IPS-NIHi11 (cell line): Measurements from ENCODE around the gene SRPRB.
"Not testable (repeated sequence)": the region's sequence is repeated elsewhere in the genome, so short reads cannot be mapped to it uniquely, and the experiment has no call there.

Experiments used
- DNase-seq: peaks from one replicate; pipeline ENCODE4 v3.0.0; 2012; ENCODE audit warnings: mixed read lengths, low spot score

SRPRB gene

DNA sequence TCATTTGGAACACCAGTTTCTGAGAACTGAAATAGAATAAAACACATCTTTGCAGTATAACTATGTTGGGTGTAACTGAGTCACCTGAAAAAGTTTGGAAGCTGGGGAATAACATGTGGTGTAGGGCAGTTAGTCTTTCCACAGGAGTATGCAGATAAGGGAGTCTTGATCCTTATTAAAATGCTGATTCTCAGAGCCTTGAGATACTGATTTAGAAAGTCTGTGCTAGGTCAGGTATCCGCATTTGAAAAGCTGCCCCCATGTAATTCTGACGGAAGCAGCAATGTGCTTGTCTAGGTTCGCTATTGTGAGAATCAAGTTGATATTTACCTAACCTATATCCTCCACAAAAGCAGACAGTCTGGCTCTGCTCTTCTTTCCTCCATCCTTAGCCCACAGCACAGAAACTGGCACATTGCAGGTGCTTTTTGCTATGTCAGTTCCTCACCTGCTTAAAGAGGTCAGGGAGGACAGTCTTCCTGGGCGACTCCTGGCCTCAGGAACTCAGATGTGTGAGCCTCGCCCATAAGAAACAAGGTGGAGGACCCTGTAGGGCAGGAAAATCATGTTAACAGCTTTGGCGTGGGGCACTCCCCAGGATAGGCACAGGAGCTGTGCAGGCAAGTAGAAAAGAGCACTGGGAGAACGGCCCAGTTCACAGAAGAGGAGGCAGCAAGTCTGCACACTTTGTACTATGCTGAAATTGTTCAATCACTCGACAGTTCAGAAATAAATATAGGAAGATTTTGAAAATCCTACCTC is 27.6 kb upstream of the SRPRB start:
- DNase-seq = no peak

DNA sequence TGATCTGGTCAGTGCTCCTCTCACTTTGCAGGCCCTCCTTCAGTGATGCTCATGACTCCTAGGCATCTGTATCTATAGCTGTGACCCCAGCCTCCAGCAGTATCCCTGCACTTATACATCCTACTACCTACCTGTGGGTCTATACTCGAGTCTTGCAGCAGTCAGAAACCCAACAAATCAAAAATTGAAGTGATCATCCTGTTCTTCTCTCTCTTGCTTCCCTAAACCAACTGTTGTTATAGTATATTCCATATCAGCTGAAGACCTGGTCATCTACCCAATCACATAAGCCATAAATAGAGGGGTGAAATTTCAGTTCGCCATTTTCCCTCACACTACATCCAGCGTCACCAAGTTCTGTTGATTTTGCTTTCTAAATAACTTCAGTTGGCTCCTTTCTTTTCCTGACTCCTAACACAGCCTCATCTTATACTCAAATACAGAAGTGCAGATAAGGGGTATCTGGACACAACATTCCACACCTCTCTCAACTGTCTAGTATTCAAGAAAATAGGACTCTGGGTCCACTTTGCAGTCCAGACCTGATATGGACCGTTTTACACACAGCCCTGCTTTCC is 25.9 kb upstream of the SRPRB start:
- no peak for DNase-seq

DNA sequence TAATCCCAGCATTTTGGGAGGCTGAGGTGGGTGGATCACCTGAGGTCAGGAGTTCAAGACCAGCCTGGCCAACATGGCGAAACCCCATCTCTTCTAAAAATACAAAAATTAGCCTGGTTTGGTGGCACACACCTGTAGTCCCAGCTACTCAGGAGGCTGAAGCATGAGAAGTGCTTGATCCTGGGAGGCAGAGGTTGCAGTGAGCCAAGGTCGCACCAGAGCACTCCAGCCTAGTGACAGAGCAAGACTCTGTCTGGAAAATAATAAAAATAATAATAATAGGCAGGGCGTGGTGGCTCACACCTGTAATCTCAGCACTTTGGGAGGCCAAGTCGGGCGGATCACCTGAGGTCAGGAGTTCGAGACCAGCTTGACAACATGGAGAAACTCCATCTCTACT is 24.9 kb upstream of the SRPRB start:
- DNase-seq = not testable (repeated sequence)

- DNase-seq = no peak
Measured at GRCh38 chr3:133781570-133781969, 24.0 kb upstream of the SRPRB start.

GRCh38 chr3:133782454-133782853 is 23.2 kb upstream of the SRPRB start:
- no peak for DNase-seq

GRCh38 chr3:133783762-133784161 is 21.9 kb upstream of the SRPRB start:
- peak; percentile 38 for DNase-seq

DNA sequence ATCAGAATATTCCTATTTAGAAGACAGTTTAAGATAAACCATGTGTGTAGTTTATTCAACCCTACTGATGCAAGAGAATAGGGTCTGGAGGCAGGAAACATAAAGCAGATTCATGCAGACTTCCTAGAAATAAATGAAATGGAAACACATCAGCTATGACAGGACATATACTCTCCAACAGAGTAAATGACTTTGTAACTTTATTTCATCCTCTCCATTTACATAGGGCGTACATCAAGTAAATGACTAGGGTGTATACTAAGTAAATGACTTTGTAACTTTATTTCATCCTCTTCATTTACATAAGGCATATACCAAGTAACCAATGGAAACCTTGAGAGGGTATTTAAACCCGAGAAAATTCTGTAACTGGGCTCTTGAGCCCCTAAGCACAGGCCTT is 17.6 kb upstream of the SRPRB start:
- no peak for DNase-seq

GRCh38 chr3:133792171-133792763 is 13.3 kb upstream of the SRPRB start:
- DNase-seq = no peak

- no peak for DNase-seq
Measured at GRCh38 chr3:133797396-133798105, 8.1 kb upstream of the SRPRB start.

DNA sequence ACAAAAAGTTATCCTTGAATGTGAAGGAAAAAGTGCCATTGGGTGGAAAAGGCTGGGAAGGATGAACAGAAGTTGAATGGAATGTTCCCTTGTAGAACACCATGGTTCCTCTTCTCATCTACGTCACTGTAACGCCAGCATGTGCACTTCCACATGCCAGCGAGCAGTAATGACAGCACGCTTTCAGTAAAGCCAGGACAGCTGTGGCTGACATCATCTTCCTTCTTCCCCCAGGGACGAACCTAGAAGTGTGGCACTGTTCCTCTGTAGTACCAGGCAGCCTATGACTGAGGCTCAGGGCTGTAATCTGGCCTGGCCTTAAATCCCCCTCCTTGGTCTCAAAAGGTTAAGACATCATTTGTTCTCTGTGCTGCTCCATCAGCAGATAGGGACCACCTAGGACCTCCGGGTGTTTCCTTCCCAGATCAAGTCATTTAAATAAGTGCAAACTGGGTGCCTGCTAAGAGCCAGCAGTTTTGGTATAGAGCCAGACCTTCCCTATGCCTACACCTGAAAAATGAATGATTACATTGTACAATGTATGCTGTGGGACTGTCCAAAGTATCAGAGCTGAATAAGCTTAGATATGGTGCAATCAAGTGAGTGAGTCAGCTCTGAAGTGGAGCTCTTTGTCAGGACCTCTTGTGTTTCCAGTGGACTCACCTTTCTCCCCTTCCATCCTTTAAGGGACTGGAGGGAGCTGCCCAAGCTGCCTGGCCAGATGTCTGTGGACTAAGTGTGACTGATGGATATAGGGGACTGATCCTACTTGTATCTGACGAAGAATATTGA is 5.6 kb upstream of the SRPRB start:
- no peak for DNase-seq

GRCh38 chr3:133803469-133803868 is 2.1 kb upstream of the SRPRB start:
- no peak for DNase-seq

DNA sequence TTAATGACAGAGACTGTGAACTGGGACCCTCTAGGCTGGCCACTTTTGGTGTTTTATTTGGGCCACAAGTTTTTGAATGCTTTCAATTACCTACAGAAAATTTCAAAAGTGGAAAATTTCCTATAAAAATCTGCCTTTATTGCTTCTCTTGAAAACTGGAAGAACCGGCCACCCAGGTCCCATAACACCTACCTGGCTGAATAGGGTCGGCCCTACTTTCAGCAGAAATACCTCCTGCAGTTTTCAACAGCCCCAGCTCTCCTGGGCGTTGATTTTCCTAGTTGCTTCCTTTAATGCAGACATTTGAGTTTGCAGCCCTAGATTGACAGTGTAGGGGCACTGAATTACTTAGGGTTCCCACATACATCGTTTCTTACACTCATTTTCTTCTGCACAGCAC is 719 bp upstream of the SRPRB start:
- no peak for DNase-seq

- DNase-seq = no peak
Measured at GRCh38 chr3:133805384-133805701, 272 bp upstream of the SRPRB start.

DNA sequence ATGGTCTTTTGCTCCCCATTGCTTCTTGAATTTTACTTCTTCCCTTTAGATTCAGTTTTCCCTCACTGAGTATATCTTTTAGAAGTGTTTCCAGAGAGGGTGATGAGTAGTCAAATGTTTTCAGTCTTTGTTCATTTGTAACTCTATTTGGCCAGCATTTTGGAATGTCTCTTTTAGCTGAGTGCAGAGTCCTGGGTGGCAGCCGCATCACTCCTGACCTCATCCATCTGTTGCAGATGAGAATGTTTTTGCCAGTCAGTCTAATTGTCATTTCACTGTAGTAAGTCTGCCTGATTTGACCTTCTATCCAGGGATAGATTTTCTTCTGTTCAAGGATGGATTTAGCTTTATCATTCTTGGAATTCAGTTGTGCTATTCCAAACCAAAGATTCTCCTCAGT is 7.3 kb downstream of the SRPRB start:
- no peak for DNase-seq

DNA sequence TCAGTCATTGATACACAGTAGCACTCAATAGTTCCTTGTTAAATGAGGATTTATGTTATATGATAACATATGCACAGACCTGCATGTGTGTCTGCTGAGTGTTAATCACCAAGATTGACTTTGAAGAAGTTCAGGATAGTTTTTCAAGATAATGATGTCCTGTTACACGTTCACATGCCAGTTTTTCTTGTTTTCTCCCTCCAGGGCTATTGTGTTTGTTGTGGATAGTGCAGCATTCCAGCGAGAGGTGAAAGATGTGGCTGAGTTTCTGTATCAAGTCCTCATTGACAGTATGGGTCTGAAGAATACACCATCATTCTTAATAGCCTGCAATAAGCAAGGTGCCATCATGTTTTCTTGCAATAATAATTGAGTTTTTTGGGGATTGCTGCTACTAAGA is 9.8 kb downstream of the SRPRB start:
- no peak for DNase-seq

DNA sequence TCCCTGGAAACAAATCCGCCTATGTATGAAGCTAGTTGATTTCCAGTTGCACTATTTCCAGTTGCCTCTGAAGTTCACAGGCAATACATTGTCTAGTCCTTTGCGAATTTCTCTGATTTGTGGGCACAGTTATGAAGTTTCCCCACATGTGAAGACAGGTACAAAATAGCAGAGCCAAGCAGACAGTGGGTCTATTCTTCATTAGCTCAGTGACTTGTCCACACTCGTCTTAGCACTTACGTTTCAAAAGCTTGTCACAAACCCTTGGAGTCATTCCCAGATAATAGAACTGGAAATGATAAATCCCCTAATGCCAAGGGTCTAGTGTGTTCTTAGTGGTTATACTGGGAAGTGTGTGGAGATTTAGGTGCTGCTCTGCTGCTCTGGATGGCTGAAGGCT is 14.5 kb downstream of the SRPRB start:
- DNase-seq = no peak

- no peak for DNase-seq
Measured at GRCh38 chr3:133820889-133821675, 15.5 kb downstream of the SRPRB start.

GRCh38 chr3:133821767-133822638 is 16.4 kb downstream of the SRPRB start:
- DNase-seq = peak; percentile 63

DNA sequence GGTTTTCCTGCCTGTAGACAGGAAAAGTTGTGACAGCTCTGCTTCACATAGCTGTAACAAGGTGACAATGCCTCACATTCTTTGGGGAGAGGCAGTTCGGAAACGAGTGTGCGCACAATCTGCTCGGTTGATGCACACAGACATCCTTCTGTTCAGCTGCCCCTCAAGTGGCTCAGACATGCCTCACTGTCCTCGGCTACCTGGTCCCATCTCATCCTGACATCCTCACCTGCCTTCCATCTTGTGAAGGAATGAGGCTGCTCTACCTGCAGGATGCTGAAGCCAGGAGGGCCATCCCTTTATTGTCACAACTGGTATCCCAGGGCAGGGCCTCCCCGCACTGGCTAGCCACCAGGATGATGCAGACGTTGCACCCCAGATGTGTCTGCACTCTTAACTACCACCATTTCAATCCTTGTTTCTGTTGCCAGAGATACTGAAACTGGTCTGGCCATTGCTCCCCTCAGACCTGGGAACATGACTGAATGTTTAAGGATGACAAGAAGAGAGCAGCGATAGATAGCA is 19.4 kb downstream of the SRPRB start:
- DNase-seq = no peak
